HT-29 (cell line): ENCODE results near the gene GREB1L. TPM values are rescaled to one million over a fixed set of nuclear protein-coding genes. Genes with fewer than 3 reads are reported as not detected.

Experiments
- DNase-seq: peaks from one replicate; pipeline ENCODE4 v3.0.0-alpha.2; 2015; ENCODE audit warnings: low spot score
- small RNA-seq: library from RNA; depleted of rRNA; stranded (forward); fragments of <200 nt; gene quantifications from one replicate; pipeline ENCODE3, GENCODE V24; 2014
- total RNA-seq: library from RNA; depleted of rRNA; stranded (reverse); fragments of >200 nt; shearing (Covaris generic); gene quantifications from 2 replicates; pipeline ENCODE4 v1.2.3, GENCODE V29; 2014; rRNA removed

Gene GREB1L
- total RNA-seq, 1 experiment from 2014 or later: not detected

- DNase-seq: no peak
These were observed 317.2 kb downstream of the GREB1L start for GRCh38 chr18:21559195-21559594.

DNA sequence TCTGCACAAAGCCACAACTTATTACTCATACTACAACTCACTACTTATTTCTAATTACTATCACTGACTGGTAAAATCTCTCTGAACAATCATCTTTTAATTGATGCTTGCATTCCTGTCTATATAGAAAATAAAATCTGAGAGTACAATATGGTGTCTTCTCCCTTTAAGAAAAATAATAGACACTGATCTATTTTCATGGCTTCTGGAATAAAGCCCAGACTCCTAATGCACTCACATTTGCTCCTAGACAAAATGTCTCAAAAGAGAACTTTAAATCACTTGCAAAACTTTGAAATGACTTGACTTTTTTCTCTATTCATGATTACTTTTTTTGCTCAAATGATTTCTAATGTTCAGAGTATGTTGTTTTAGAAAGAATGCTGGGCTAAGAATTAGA is 329.7 kb downstream of the GREB1L start:
- DNase-seq: no peak

Small RNAs within 50 kb of the gene (small RNA-seq; reads per million reads assigned to genes)
- not detected for gene RF00603

Other genes starting within 250 kb of the GREB1L start
- 7.1 and 10.4 TPM in 2 replicates for gene ROCK1, start 130.4 kb upstream of the GREB1L start, total RNA-seq